Spinal cord (tissue), 10 donors: ENCODE results near the gene TXNRD2. TPM values are rescaled to one million over a fixed set of nuclear protein-coding genes. Genes with fewer than 3 reads are reported as not detected.
"Not testable (repeated sequence)": the region's sequence is repeated elsewhere in the genome, so short reads cannot be mapped to it uniquely, and the experiment has no call there.

ENCODE experiments used
- DNase-seq, 6 donors: peaks; one replicate each; pipeline versions ENCODE4 v3.0.0 to v3.0.0-alpha.2; 2013 to 2015; ENCODE audit warnings: low spot score in 6 of 6, low read depth in 4 of 6
- H3K27ac ChIP-seq: one replicate; pipeline ENCODE4 v1.5.1; 2013; ENCODE audit warnings: low read depth, low read length, control low read depth
- H3K27me3 ChIP-seq: one replicate; pipeline ENCODE4 v1.6.1; 2013; ENCODE audit warnings: low read length; ENCODE audit not compliant: control insufficient read depth, insufficient read depth
- H3K36me3 ChIP-seq: one replicate; pipeline ENCODE4 v1.6.1; 2013; ENCODE audit warnings: low read length; ENCODE audit not compliant: control insufficient read depth, insufficient read depth
- H3K4me1 ChIP-seq: one replicate; pipeline ENCODE4 v1.6.1; 2013; ENCODE audit warnings: low read length; ENCODE audit not compliant: control insufficient read depth, insufficient read depth
- H3K4me3 ChIP-seq: one replicate; pipeline ENCODE4 v1.5.1; 2013; ENCODE audit warnings: low read depth, low read length, control low read depth
- H3K9me3 ChIP-seq: one replicate; pipeline ENCODE4 v1.6.1; 2013; ENCODE audit warnings: low read length; ENCODE audit not compliant: control insufficient read depth, insufficient read depth
- WGBS: methylation state at CpG from one replicate; pipeline ENCODE4 v1.1.5; 2013; ENCODE audit warnings: missing lambda C conversion rate; ENCODE audit not compliant: insufficient coverage; 5-methylcytosine and 5-hydroxymethylcytosine counted together
- polyA plus RNA-seq, 2 donors: library from polyadenylated mRNA; unstranded; fragments of 120-200 nt; gene quantifications; one replicate each; pipeline ENCODE4 v1.2.1, GENCODE V29; 2013; ENCODE audit not compliant: insufficient read length in 2 of 2
- total RNA-seq, 2 donors: library from RNA; depleted of rRNA in 1 of 2; stranded (reverse); fragments of 120-200 nt in 1 of 2; fragments of >200 nt in 1 of 2; gene quantifications; one replicate each; pipeline versions ENCODE4 v1.2.3 to v1.2.4, GENCODE V29; 2013 to 2014
- donor health status: healthy.

Gene TXNRD2
- total and polyA plus RNA-seq, 4 donors, result 17.1 to 29.4 (median 23.6) TPM

DNA sequence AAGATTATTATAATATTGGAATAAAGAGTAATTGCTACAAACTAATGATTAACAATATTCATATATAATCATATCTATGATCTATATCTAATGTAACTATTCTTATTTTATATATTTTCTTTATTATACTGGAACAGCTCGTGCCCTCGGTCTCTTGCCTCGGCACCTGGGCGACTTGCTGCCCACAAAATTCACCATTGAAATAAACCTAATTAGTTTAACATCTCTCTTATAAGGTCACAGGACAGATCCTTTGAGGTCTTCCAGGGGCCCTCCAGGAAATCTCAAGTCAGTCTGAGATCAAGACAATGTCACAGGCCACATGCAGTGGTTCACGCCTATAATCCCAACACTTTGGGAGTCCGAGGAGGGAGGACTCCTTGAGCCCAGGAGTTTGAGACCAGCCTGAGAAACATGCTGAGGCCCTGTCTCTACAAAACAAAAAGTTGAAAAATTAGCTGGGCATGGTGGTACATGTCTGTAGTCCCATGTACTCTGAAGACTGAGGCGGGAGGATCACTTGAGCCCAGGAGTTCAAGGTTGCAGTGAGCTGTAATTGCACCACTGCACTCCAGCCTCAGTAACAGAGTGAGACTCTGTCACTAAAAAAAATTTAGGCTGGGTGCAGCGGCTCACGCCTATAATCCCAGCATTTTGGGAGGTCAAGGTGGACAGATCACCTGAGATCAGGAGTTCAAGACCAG, 6.6 kb upstream of the TXNRD2 start:
- WGBS, result 98% methylated on average over 7 of the region's 9 CpGs
- Histone ChIP-seq H3K36me3 (peaks cover 19% of the 10 kb centered on the region), H3K4me1 (peaks cover 22% of the 10 kb centered on the region), H3K27me3 (no peaks in the 10 kb centered on the region), H3K27ac (no peak overlapping the region), H3K4me3 (no peak overlapping the region), H3K9me3 (no peaks in the 10 kb centered on the region)
- DNase-seq, result no peak

DNA sequence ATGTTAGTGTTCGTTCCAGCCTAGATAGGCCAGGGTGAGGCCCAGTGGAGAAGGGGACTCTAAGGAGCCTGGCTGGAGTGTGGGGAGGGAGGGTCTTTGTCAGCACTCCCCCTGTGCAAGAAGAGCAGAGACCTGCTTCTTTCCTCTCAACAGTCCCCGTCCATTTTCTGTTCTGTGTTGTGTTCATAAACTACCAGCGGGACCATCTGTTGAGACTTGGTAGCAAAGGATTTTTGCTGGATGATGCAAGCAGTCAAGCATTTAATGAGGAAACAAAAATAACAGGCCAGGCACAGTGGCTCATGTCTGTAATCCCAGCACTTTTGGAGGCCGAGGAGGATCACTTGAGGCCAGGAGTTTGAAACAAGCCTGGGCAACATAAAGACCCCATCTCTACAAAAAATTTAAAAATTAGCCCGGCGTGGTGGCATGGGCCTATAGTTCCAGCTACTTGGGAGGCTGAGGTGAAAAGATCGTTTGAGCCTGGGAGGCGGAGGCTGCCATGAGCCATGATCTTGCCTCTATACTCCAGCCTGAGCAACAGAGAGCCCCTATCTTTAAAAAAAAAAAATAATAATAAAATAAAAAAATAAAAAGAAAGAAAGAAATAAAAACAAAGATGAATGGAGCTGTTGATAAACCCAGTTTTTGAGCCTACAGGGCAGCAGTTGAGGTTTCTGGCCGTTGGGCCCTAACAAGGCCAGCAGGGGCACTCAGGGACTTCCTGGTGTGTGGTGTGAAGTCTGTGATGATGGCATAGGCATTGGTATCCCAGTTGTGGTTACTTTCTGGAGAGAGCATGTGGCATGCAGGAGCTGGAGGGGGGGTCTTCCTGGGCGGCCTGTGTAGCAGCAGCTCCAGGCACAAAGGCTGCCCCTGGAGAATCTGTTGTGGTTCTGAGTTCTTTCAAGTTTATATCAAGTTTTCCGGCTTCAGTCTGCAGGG, 1.7 kb upstream of the TXNRD2 start:
- Histone ChIP-seq H3K27ac (peak overlapping the region; percentile 93), H3K4me1 (peaks cover 41% of the 10 kb centered on the region)
- 39% methylated on average over 5 of the region's 11 CpGs for WGBS

DNA sequence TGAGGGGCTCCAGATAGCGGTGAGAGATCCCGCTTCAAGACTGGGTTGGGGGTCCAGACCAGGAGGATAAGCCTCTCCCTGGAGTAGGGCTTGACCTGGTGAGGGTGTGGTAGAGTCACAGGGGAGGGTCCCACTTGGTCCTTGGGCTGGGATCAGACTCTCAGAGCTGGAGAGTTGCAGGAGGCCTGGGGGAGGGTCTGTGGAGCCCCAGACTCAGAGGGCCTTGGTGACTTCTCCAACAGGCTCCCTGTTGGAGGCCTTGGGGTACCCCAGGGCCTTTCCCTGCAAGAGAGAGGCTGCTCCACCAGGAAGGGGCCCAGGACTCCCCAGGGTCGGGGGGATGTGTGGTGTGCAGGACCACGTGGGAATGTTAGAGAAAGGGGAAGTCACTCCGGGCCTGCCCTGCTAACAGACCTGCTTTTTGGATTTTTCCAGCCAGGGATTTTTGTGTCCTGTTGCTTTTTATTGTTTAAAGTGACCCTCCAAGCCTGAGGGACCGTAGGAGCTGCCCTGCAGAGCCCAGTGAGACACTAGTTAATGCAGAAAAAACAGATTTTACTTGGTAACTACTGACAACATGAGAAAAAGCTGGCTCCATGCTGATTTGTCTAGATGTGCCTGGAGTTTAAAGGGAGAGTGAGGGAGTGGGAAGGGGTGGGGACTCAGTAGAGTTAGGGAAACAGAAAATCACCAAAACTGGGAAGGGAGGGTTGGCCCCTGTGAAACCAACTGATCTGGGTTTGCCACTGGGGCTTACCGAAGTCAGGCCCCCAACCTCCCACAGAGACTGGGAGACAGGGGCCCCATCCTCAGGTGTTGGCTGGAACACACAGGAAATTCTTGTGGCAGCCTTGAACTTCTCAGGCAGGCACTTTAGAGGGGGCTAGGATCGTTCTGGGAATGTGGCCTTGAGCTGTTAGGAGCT, 801 bp upstream of the TXNRD2 start:
- 3% methylated on average over 8 of the region's 8 CpGs for WGBS
- no peaks in the 10 kb centered on the region for H3K36me3 ChIP-seq
- no peaks in the 10 kb centered on the region for H3K27me3 ChIP-seq
- peak overlapping the region; percentile 63 for H3K4me3 ChIP-seq
- H3K9me3 ChIP-seq, result no peaks in the 10 kb centered on the region
- peak in 3 of 6 donors; percentile 24 to 77 (median 29) for DNase-seq
- H3K27ac ChIP-seq, result peak overlapping the region; percentile 93
- peaks cover 38% of the 10 kb centered on the region for H3K4me1 ChIP-seq

More for the DNA sequence above, 1.7 kb upstream of the TXNRD2 start:
- H3K36me3 ChIP-seq, result no peaks in the 10 kb centered on the region
- H3K9me3 ChIP-seq, result no peaks in the 10 kb centered on the region
- H3K27me3 ChIP-seq, result no peaks in the 10 kb centered on the region
- peak in 2 of 6 donors; percentile 45 to 82 for DNase-seq
- H3K4me3 ChIP-seq, result peak overlapping the region; percentile 63

DNA sequence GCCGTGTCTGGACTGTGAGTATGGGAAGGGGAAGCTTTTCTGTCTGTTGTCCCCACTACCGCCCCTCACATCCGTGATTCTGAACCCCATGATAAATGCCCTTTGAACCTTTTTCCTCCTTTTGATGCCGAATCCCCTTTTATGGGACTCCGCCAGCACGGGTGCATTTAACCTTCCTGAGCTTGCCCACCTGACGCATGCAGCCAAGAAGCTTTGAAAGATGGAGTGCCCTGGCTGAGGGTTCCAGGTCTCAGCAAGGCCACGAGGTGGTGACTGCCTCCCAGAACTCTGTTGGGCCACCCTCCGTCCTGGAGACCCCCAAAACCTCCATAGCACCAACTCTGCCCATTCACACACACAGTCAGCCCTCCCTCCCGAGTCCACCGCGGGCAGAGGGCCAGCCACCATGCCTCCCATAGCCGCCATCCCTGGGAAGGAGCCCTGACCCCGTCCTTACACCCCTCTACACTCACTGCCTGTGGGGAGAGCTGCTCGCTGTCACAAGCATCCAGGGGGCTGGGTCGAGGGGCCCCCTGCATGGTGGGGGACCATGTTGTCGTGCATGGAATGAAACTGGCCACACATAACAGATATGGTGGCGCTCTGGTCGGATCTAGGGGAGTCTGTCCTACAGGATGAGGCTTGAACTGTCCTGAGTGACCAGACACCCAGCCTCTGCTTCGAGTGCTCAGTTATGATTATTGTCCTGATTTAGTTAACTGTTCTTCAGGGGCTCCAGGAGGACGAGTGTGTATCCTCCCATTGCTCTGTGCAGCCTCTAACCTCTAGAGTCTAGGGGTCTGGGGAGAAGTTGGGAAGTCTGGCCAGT, 868 bp downstream of the TXNRD2 start:
- peaks cover 35% of the 10 kb centered on the region for H3K4me1 ChIP-seq
- 77% methylated on average over 12 of the region's 21 CpGs for WGBS

DNA sequence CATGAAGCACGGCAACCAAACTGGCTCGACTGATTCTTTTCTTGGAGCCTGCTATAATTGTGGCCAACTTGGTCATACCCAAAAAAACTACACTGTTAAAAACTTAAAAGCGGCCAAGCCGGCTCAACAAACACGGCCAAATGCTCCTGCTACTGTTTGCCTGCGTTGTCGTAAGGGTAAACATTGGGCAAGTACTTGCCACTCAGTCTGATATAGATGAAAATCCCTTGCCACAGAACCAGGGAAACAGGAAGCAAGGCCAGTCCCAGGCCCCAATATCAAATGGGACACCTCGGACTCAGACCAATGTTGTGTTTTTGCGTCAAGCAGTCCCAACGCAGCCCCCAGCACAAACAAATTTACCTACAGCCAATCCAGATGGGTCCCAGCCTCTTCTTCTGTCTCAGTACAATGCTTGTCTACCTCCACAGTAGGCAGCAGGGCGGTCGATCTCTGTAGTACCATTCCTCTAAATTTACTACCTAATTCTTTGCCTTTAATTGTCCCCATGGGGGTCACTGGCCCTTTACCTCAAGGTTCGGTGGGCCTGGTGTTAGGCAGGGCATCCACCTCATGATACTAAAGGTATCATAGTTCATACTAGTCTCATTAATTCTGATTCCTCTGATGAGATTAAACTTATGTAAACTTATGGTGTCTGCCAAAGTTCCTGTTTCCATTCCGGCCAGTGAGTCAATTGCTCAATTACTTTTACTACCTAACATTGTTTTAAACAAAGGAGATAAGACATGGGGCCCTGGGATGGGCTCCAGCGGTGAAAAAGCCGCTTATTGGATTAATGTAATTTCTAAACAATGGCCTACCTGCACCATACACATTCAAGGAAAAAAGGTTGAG, 3.8 kb downstream of the TXNRD2 start:
- Histone ChIP-seq H3K4me1 (peaks cover 25% of the 10 kb centered on the region), H3K9me3 (no peaks in the 10 kb centered on the region), H3K27me3 (no peaks in the 10 kb centered on the region), H3K27ac (no peak overlapping the region), H3K4me3 (no peak overlapping the region), H3K36me3 (peaks cover 2% of the 10 kb centered on the region)
- WGBS, result 89% methylated on average over 10 of the region's 16 CpGs
- DNase-seq, result no peak

More for the DNA sequence above, 868 bp downstream of the TXNRD2 start:
- Histone ChIP-seq H3K27me3 (no peaks in the 10 kb centered on the region), H3K4me3 (peak overlapping the region; percentile 59), H3K9me3 (no peaks in the 10 kb centered on the region), H3K36me3 (no peaks in the 10 kb centered on the region), H3K27ac (peak overlapping the region; percentile 15)
- DNase-seq, result no peak

DNA sequence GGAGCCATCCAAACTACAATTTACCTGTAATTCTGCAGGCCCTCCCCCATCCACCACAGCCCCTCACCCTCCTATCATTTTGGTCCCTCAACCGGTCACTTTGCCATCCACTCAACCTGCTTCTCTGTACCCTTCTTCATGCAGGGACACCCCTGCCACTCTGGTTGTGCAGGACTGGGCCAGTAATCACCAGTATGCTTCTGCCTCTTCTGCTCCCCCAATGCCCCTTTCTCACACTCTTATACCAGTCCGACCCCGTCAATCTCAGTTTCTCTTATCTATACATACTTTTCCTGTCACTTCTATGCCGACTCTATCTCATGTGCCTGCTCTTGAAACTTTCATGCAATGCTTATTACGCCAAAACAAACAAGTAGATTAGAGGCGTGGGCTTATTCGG, 5.1 kb downstream of the TXNRD2 start:
- Histone ChIP-seq H3K4me3 (no peak overlapping the region), H3K27me3 (no peaks in the 10 kb centered on the region), H3K9me3 (no peaks in the 10 kb centered on the region), H3K27ac (no peak overlapping the region), H3K36me3 (peaks cover 5% of the 10 kb centered on the region), H3K4me1 (peaks cover 15% of the 10 kb centered on the region)
- 98% methylated on average over 7 of the region's 7 CpGs for WGBS
- DNase-seq, result no peak

DNA sequence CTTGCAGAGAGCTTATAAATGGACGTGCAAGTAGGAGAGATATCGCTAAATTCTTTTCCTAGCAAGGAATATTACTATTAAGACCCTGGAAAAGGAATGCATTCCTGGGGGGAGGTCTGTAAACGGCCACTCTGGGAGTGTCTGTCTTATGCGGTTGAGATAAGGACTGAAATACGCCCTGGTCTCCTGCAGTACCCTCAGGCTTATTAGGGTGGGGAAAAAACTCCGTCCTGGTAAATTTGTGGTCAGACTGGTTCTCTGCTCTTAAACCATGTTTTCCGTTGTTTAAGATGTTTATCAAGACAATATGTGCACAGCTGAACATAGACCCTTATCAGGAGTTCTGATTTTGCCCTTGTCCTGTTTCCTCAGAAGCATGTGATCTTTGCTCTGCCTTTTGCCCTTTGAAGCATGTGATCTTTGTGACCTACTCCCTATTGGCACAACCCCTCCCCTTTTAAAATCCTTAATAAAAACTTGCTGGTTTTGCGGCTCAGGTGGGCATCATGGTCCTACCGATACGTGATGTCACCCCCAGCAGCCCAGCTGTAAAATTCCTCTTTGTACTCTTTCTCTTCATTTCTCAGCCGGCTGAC, 6.4 kb downstream of the TXNRD2 start:
- not testable (repeated sequence) for H3K4me3 ChIP-seq, H3K4me1 ChIP-seq, H3K27ac ChIP-seq, H3K9me3 ChIP-seq, DNase-seq, H3K27me3 ChIP-seq
- H3K36me3 ChIP-seq, result peaks cover 11% of the 10 kb centered on the region
- 94% methylated on average over 9 of the region's 11 CpGs for WGBS
